Bone marrow (tissue), 2 donors: Measurements from ENCODE around the gene PODN.

Experiments used
- DNase-seq, 2 donors: peaks; one replicate each; lab custom pipeline; 2025; lab: John Stamatoyannopoulos, UW

PODN gene

DNA sequence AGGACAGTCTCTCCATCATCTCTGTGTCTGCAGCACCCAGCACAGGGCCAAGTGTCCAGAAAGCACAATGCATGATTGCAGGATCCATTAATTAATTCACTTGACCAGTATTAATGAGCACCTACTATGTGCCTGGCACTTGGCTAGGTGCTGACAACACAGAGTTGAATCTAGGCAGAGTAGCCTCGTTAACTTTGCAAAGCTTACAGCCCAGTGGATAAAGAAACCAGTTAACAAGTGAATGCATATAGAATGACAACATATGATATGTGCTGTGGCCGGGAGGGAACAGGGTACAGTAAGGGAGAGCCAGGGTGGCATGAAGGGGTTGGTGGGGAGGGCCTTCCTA is 69.6 kb downstream of the PODN start:
- no peak for DNase-seq

DNA sequence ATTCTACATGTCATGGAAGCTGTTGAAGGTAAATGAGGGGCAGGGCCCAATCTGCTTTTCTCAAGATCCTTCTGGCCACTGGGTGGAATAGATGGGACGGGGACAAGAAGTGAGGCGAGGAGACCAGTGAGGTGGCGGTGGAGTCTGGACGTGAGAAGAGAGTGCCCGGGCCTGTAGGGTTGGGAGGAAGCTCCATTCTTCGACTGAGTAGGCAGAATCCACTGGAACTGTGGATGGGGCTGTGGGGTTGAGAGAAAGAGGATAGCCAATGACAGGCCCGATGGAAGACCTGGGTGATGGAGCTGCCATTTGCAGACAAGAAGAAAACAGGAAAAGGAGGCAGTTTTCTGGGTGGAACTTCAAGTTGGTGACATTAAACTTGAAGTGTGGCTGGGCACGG is 70.2 kb downstream of the PODN start:
- no peak for DNase-seq

DNA sequence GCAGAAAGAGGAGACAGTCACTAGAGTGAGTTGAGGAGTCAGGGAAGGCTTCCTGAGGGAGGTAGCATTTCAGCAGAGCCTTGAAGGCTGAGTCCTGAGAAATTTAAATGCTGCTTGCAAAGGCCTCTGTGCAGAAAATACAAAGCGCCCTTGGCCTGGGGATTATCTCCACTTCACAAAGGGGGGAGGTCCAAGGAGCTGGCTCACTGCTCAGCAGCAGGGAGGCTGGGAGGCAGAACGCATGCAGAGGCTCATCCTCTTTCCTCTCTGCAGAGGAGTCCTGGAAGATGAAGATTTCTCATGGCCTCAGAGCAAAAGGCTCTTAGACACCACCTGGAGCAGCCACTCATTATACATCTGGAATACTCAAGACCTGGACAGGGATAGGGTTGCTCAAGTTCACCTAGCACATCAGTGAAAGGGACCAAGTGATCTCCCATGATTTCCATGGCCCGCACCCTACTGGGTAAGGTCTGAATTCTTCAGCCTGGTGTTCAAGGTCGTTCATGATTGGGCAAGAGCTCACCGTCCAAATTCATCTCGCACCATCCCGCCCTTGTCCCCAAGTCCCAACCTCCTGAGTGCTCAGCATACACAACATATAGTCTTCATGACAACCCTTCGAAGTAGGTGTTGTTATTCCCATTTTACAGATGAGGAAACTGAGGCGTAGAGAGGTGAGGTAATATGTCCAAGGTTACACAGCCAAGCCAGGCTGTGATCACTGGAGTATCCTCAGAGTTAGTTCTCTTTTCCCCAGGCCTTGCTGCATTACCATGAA is 71.4 kb downstream of the PODN start:
- DNase-seq, result no peak

DNA sequence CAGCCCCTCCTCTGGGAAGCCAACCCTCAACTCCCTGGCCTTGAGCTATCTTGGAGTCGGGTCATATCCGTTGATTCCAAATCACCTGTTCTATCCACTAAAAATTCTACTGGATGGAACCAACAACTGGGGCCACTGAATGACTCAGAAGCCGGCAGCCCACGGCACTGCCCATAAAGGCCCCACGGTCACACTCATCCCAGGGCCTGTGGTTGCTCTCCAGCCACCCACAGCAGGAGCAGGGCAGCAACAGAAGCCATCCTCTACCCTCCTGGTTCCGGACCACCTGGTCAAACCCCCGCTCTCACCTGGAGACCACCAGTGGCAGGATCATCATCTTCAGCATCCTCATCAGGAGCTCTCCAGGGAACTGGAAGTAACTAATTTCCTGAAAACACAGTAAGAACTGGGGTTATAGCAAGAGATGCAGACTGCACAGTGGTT is 72.1 kb downstream of the PODN start:
- no peak for DNase-seq
